HG02870 (cell line): ENCODE results near the gene EZR.

Experiments
- ATAC-seq: cut with Tn5 transposase; IDR thresholded peaks from one replicate; pipeline ENCODE4 v1.9.1; 2021; ENCODE audit warnings: mild to moderate bottlenecking, moderate library complexity; ENCODE audit not compliant: unreplicated experiment

EZR gene

DNA sequence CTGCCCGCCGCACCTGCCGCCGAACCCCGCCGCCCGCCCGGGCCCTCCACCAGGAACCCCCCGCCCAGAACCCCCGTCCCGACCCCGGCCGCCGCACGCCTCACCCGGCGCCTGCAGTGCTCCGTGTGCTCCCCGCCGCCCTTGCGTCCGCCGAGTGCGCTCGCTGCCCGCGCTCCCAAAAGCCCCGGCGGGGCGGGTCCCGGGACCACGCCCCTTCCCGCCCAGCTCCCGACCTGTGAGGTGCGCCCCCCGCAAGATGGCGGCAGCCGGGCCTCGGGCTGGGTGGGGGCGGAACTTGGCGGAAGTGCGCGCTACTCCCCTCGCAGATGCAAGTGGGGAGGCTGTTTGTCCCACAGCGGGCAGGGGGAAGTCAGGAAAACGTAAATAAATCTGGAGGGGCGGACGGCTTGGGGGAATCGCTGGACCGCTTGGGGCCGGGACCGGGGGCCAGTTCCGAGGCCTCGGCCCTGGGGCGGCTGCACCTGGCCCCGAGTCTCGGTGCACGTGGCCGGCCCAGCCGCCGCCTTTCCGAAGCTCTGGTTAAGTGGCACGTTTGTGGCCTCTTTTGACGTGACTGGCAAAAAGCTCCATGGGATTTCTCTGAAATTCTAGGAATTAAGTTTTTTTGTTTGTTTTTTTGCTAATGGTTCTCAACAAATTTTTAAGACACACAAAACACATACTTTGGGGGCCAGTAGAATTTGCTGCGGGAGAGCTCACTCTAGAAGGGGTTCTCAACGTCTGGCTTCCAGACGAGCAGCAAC lies at the start of gene EZR:
TSS of gene EZR (minus strand) at position 156 of the 764 bp plus-strand sequence. CDS start 1,275 bp downstream, outside the sequence.
- peak; percentile 37 for ATAC-seq

GRCh38 chr6:158868122-158868480 lies 48.9 kb upstream of the EZR start:
- ATAC-seq = no peak

DNA sequence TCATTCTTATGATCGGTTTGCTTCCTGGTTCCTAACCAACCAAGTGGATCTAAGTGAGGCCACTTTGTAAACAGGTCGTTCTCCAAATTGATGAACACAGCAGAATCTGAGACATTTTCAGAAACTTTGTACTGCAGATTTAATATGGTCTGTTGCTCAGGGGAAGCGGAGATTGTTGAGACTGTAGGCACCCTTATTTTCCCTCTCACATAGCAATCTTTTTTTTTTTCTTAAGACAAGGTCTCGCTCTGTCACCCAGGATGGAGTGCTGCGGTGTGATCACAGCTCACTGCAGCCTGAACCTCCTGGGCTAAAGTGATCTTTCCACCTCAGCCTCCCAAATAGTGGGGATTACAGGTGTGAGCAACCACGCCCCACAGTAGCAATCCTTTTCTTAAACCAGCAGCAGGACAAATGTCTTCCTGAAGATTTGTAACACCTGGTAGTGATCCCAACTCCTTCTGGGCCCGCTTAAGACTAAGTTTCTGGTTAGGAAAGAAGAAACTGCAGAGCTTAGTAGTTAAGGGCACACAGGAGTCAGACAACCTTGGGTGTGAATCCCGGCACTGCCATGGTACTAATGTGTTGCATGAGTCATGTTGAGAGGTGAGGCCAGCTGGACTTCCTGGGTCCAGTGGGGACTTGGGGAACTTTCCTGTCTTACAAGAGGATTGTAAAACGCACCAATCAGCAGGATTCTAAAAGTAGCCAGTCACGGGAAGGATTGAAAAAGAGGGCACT lies 48.4 kb upstream of the EZR start:
- ATAC-seq = no peak

DNA sequence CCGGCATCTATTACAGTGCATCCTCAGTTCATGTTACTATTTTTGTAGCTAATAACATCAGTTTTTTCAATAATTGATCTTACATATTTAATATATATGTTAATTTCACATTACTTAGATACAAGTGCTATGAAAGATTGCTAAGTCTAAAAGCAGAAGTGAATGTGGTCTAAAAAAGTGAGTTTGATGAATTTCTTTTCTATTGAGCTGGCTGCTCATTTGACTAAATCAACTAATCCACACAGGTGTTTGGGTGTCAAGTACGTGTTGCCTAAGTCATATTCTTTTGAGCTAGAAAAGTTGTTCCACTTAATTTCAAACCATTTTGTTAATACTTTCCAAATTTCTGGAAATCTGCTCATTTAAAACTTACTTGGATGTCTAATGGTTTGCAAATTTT lies 46.6 kb upstream of the EZR start:
- no peak for ATAC-seq

DNA sequence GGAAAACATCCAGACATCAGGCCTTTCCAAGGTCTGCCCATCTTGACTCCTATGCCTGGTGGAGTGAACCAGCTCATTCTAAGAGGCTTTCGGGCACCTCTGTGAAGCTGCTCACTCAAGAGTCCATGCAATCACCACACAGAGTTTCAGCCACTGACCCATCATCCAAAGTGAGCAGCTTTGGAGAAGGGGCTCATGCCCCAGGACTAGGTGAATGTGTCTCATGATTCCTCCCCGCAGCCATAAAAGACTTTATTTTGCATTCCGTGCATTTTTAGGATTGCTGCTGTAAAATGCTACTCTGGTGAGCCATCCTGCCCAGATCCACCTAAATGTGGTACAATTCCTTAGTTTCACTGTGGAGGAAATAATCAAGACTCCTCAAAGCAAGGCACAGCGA lies 44.5 kb upstream of the EZR start:
- ATAC-seq = no peak

GRCh38 chr6:158861686-158862381 lies 42.7 kb upstream of the EZR start:
- no peak for ATAC-seq

- no peak for ATAC-seq
Measured at GRCh38 chr6:158860279-158860865, 41.2 kb upstream of the EZR start.

GRCh38 chr6:158856261-158856660 lies 37.1 kb upstream of the EZR start:
- no peak for ATAC-seq

DNA sequence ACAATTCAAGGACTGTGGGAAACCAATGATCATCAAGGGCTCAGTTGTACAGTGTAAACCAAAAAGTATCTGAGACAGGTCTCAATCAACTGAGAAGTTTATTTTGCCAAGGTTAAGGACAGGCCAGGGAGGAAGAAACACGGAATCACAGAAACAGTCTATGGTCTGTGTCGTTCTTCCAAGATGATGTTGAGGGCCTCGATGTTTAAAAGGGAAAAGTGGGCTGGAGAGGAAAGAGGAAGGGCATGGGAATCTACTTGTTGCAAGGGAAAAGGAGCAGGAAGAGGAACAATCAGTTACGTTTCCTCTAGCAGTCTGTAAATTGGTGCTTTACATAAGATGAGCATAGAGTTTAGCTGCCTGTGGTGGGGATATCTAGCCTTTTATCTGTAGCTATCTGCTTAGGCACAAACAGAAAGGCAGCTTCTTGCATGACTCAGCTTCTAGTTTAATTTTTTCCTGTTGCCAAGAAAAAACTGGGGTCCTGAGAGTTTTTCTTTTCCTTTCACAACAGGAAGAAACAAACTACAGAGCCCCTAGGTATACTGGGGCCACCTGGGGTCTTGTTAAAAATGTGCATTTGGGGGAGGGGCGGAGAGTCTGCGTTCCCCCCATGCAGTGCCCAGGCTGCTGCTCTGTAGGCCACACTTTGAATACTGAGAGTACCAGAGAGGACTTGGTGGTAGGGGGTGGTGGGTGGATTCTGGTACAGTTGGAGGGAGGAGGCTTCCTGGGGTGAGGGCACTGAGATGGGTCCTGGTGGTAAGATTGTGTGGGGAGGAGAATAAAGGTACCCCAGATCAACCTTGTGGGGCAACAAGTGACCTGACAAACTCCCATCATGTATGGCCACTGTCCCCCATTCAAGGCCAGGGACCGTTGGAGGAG lies 35.3 kb upstream of the EZR start:
- ATAC-seq = no peak

GRCh38 chr6:158853880-158854213 lies 34.7 kb upstream of the EZR start:
- no peak for ATAC-seq

GRCh38 chr6:158853072-158853879 lies 34.1 kb upstream of the EZR start:
- peak; percentile 93 for ATAC-seq

DNA sequence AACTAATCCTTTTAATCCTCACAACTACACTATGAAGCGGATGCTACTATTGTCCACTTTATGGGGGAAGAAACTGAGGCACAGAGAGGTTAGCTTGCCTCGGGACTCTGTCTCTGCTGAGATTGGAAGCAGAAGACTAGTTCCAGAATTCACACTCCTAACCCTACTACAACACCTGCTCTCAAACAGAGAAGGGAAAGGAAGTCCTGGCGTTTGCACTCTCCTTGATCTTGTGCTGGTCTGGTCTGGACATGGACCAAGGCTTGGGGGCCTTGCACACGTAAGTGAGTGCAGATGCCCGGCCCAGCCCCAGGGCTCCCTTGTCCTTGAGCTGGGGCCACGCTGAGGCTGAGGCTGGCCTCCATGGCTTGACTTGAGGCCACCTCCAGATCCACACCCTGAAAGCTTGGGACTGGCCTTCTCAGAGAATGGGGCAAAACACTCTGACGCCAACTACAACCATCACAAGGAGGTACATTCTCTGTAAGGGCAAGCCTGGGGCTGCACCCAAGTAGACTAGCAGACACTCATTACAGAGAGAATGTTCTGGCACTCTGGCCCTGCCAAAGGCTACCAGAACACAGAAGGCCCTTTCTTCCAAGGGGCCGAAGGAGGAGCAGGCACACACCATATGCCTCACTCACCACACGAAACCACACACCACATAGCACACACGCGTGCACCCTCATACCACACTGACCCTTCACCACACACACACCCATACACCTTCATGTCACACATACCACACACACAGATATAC lies 33.3 kb upstream of the EZR start:
- ATAC-seq = no peak

DNA sequence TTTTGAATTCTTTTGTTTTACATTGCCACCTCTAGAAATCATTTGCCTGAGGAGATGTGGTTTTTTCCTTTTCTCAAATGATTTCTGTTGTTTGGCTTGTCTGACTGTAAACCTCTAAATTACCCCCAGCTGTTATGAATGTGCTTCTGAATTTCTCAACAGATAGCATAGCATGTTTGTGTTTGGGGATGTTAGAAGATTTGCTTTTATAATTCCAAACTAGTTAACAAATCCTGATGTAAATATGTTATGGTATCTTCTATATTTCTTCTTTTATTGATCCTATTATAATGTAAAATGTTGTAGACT lies 31.6 kb upstream of the EZR start:
- ATAC-seq = no peak

DNA sequence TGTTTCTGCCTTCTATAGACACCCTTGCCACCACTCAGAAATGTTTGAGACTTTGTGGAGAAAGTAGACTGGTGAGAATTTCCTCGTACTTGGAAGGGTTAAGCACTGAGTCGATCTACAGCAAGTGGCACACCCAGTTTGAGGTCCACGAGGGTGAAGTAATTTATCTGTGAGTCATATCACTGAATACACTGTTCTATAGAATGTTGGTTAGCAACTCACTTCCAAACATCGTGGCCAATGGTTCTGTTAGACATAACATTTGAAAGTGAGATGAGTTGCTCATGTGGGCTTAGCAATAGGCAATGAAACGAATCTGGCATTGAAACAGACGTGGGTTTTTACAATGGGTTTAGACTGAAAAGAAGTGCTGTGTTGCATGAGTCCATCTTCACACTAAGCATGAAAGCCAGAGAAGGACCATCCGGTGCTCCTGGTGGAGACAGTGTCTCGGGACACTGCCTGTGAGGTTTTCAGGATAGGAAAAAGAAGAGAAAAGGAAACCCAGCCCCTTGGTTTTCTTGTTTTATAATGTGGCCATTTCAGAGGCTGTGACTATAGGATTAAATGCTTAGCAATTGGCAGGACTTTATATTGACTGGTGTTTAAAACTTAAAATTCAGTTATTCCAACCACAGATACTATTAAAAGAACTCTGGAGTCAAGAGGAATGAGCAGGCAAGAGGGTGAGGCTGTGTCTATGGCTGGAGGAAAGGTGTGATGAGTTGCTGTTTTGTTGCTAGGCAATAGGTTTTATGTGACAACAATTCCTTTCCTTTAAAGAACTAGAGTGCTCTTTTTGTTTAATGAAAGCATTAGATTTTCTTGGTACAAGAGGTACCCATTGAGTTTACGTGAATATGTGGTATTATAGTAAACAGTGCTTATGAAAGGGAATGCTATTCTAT lies 31.0 kb upstream of the EZR start:
- ATAC-seq = no peak

GRCh38 chr6:158848490-158848895 lies 29.3 kb upstream of the EZR start:
- no peak for ATAC-seq

DNA sequence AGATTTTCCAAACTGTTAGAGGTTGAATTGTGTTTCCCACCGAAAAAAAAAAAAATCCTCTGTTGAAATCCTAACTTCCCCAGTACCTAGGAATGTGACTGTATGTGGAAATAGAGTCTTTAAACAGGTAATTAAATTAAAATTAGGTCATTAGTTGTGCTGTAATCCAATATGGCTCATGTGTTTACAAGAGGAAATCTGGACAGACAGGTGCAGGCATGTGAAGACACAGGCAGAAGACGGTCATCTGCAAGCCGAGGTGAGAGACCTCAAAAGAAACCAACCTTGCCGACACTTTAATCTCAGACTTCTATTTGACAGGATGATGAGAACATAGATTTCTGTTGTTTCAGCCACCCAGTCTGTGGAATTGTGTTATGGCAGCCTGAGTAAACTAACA lies 28.6 kb upstream of the EZR start:
- ATAC-seq = no peak

DNA sequence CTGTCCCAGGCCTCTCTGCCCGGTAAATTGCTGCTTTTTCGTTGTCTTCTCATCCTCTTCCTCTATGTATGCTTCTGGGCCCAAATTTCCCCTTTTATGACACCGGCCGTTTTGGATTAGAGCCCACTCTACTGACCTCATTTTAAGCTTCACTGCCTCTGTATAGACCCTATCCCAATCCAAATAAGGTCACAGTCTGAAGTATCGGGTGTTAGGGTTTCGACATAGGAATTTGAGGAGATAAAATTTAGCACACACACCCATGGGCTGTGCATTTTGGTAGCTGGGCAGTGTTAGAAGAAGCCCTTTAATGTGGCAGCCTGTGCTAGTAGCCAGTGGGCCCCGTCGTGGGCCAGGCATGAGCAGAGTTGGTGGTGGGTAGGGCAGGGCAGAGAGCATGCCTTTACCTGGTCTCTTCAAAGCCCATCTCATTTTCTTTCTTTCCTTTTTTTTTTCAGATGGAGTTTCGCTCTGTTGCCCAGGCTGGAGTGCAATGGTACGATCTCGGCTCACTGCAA lies 27.9 kb upstream of the EZR start:
- ATAC-seq = no peak
